ENCODE measurements around the gene SFRP5.

The SFRP5 gene, protein sequence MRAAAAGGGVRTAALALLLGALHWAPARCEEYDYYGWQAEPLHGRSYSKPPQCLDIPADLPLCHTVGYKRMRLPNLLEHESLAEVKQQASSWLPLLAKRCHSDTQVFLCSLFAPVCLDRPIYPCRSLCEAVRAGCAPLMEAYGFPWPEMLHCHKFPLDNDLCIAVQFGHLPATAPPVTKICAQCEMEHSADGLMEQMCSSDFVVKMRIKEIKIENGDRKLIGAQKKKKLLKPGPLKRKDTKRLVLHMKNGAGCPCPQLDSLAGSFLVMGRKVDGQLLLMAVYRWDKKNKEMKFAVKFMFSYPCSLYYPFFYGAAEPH

DNA sequence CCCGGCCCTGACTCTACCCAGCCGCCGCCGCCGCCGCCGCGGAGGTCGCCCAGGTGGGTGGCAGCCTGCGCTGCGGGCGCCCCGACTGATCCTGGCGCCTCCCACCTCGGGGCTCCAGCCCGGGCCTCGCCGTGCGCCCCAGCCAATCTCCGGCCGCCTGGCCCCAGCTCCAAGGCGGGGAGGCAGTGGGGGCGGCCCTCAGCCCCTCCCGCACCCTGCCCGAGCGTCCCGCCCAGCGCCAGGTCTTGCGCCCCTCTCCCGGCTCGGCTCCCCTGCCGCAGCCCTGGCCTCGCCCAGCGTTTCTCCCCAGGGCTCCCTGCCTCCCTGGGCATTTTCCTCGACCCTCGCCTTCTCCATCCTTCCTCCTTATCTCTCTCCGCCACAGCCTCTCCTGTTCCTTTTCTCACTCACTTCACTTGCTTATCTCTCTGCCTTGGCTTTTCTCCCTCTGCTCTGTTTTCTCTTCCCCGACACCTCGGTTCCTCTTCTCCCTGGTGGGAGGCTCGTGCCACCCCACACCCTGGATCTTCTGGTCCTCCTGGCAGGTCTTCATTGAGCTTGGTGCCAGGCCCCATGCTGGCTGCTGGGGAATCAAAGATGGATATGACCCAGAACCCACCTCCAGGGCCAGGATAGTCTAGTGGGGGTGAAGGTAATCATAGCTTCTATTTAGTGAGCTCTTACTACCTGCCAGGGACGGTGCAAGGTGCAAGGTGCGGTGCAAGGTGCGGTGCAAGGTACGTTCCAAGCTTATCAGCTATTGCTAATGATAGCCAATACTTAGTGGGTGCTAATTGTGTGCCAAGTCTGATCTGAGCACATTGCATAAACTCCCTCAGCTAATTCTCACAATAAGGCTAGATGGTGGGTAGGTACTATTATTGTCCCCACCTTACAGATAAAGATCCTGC, at the start of gene SFRP5:
Gene SFRP5 (minus strand): TSS at position 87 of the 911 bp plus-strand sequence. CDS start 166 bp downstream, outside the sequence.
- no peak for DNase-seq (ENCODE audit: low read depth)

DNA sequence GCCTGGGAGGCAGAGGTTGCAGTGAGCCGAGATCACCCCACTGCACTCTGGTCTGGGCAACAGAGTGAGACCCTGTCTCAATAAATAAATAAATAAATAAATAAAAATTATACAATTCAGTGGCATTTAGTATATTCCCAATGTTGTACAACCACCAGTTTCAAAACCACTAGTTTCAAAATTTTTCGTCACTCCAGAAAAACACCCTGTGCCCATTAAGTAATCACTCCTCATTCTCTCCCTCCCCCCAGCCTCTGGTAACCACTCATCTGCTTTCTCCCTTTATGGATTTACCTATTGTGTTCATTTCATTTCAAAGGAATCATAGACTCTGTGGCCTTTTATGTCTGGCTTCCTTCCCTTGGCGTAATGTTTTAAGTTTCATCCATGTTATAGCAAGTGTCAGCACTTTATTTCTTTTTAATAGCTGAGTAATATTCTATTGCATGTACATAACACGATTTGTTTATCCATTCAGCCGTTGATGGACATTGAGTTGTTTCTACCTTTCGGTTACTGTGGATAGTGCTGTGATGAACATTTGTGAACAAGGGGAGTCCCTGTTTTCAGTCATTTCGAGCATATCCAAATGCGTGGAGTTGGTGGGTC, 48.4 kb upstream of the SFRP5 start:
- DNase-seq (ENCODE audit: low read depth): no peak

GRCh38 chr10:97818572-97818971, 46.8 kb upstream of the SFRP5 start:
- DNase-seq (ENCODE audit: low read depth): no peak

- no peak for DNase-seq (ENCODE audit: low read depth)
Observed at GRCh38 chr10:97816609-97817008, 44.8 kb upstream of the SFRP5 start.

DNA sequence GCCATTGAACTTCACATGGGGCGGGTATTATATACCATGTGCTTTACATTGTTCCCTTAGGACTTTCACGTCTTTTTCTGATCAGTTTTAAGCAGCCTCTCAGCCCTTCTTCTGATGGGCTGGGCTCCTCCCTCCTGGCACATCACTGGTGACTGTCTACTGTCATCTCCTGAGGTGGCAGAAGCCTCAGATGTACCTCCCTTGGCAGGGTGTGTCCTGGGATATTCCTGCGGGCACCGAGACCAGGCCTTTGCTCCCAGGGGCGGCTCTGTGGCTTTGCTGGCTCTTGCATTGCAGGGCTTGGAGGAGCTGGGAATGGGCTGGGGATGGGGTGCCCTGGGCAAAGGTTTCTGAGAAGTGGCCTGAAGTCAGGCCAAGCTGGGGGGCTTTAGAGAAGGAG, 43.2 kb upstream of the SFRP5 start:
- DNase-seq (ENCODE audit: low read depth): no peak

DNA sequence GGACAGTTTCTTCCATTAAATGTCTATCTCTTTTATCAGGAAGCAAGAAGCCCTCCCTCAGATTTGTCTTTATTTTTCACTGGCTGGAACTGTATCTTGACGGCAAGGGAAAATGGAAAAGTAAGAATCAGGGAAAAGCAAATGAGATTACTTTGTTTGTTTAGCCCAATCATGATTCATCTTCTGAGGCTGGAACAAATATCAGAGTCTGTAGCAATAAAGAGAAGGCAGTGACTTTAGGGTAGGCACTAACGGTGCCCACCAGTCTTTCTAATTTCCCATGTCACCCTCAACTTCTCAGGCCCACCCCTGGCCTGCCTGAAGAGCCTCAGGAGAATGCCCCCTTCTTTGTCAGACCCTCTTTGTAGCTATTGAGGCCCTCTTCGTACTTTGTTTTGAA, 41.5 kb upstream of the SFRP5 start:
- DNase-seq (ENCODE audit: low read depth): no peak

DNA sequence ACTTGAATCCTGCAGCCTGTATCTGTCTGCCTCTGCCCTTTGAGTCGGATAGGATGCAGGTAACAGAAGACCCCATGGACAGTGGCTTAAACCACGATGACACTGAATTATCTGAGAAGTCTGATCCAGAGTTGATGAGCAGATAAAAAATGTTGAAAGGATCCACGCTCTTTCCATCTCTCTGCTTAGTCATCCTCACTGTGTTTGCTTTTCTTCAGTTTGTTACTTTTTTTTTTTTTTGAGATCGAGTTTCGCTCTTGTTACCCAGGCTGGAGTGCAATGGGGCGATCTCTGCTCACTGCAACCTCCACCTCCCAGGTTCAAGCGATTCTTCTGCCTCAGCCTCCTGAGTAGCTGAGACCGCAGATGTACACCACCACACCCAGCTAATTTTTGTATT, 40.9 kb upstream of the SFRP5 start:
- DNase-seq (ENCODE audit: low read depth): no peak

DNA sequence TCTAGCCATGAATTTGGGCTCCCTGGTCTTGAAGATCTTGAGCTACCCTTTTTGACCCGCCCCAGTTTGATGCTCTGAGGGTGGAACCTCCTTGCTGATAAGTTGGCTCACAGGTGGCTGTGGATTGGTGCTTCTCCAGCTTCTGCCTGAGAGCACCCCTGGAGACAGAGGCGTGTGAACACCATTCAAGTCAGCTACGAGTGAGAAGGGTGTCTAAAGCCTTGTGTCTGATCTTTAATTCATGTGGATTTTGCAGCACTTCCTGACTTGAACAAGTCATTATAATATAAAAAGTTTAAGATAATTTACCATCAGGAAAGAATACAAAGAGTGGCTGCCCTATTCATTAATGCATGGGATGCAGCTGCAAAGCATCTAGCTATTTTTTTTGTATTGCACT, 40.2 kb upstream of the SFRP5 start:
- DNase-seq (ENCODE audit: low read depth): no peak

GRCh38 chr10:97810446-97810845, 38.6 kb upstream of the SFRP5 start:
- DNase-seq (ENCODE audit: low read depth): no peak

DNA sequence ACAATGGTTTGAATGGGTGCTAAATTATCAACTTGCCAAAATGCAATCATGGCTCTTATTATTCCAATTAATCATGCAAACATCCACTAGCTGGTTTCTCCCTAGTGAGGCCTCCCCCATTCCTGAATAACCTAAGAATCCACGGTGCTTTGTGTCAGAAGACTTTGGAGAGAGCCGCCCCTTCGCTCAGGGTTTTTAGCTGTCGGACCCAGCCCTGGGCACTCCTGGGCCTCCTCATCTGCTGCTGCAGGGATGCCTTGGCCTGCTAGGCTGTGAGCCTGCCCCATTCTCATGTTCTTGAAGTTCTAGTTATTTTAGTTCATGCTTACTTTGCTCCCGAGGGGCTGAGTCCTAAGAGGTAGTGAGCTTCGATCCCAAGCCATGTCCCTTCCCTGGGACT, 34.1 kb upstream of the SFRP5 start:
- DNase-seq (ENCODE audit: low read depth): no peak

DNA sequence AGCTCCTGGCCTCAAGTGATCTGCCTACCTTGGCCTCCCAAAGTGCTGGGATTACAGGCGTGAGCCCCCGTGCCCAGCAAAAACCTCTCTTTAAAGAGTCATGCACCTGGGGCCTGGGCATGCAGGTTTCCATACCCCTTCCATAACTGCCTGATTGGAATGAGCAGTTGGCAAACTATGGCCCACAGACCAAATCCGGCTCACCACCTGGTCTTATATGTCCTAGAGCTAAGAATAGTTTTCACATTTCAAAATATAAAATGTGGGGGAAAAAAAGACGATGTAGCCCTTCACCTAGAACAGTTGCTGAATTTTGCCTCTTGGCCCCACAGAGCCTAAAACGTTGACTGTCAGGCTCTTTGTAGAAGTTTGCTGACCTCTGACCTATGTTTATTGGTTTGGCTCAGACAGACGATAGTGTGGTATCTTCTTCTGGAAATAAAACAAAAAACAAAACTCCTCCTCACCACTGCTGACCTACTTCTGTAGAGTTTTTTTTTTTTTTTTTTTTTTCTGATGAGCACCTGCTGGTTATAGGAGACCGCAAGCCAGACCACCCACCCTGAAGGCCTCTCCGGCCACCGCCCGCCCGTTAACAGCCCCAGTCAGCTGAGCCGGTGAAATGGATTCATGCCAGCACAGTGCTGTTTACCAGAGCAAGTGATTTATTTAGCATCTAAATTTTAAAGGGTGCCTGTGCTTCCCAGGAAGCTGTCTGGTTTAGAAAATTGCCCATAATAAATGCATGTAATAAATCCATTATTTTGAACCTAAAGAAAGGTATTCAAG, 33.5 kb upstream of the SFRP5 start:
- no peak for DNase-seq (ENCODE audit: low read depth)

DNA sequence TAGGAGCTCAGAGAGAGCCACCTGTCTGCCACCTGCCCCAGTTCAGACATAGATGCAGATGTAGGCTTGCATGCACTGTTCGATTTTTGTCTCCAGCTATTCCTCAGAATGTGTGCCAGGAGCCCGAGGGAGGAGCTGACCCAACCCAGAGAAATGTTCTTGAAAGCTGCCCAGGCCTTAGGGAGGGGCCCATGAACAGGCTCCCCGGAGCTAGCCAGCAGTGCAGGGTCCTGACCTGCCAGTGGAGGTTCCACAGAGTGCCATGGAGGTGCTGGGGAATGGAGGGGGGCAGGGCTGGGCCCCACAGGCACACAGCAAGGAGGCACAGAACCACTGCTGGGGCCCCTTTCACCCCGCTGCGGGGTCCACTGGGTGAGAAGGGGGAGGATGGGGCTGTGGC, 29.6 kb upstream of the SFRP5 start:
- no peak for DNase-seq (ENCODE audit: low read depth)

DNA sequence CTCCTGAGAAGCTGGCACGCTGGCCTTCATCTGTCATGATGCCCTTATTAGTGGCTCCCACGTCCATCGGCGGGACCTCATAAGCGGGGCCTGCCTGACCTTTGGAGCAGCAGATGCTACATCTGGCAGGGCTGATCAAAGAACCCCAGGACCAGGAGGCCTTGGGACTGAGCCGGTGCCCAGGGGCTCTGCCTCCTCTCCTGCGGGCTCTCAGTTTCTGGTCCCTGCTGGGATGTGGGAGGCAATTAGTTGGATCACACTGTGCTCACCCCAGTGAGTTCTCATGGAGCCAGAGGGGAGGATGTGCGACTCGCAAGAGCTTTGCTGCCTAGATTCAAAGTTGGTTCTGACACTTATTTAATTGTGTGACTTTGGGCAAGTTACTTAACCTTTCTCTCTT, 28.7 kb upstream of the SFRP5 start:
- DNase-seq (ENCODE audit: low read depth): no peak

DNA sequence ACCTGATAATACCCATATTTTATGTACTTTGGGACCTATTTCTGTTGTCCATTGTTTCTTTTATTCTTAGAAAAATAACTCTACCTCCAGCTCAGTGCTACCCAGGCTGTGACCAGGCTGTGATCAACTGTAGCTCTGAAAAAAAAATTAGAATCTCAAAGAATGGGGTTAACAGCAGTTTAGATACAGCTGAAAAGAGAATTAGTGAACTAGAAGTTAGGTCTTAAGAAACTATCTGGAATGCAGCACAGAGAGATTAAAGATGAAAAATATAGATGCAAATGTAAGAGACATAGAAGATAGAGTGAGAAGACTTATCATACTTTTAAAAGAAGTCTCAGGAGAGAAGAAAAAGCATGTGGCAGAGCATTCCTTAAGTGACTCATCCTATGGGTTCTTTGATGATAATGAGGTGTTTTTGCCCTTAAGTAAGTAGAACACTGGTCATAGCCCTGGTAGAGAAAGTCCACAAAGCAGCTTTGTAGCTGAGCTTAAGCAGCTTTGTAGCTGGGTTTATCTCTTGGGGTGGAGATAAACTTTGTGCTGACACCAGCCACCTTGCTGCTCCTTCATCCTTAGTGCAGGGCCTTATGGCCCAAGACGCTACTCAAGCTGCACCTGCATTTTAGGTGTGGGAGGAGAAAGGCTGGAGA, 27.3 kb upstream of the SFRP5 start:
- no peak for DNase-seq (ENCODE audit: low read depth)

DNA sequence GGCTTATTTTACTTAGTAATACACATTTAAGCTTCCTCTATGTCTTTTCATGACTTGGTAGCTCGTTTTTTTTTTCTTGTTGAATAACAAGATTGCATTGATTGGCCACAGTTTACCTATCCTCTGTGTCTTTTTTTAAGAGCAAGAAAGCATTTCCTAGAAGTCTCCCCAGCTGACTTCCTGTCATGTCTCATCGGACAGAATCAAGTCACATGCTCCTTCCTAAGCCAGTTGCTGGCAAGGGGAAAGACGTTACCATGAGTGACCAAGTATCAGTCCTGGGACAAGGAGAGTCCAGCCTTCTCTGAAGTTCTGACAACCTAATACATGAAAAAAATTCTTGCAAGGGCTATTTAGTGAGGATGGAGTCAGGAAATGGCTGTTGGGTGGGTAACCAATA, 24.9 kb upstream of the SFRP5 start:
- DNase-seq (ENCODE audit: low read depth): no peak

GRCh38 chr10:97795886-97796285, 24.1 kb upstream of the SFRP5 start:
- DNase-seq (ENCODE audit: low read depth): no peak

DNA sequence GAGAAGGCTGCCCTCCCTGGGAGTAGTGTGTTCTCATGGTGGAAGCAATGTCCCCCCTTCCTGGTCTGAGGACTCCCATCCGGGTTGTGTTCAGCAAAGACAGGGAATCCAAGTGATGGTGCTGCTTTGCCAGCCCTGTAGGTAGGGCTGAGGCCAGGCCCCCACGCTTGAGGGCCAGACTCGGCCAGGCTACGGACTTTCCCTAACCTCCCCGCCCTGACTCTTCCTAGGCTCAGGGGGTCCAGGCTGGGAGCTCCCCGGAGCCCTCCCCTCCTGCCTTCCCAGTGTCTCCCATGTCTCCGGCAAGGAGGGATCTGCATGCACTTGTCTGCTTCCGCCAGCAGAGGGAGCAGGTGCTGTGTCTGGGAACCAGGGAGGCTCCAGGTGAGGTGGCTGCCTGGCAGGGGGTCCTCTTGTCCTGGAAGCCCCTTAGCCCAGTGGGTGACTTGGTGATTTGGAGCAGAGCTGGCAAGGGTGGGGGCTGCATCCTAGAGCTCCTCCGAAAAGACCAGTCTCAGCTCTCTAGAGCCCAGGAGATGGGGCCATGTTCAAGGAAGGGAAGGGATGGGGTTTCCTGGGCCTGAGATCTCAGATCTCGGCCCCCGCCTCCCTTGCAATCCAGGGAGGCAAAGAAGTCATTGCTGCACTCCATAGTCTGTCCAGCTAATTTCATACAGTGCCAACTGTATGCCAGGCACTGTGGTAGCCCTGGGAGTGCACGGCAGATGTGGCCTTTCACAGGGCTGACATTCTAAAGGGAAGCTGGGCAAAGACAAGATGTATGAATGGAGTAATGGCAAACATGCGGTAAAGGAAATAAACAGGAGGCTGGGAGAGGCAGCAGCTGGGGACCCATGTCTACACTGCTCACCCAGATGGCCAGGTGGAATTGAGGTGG, 20.3 kb upstream of the SFRP5 start:
- DNase-seq (ENCODE audit: low read depth): peak; percentile 37

DNA sequence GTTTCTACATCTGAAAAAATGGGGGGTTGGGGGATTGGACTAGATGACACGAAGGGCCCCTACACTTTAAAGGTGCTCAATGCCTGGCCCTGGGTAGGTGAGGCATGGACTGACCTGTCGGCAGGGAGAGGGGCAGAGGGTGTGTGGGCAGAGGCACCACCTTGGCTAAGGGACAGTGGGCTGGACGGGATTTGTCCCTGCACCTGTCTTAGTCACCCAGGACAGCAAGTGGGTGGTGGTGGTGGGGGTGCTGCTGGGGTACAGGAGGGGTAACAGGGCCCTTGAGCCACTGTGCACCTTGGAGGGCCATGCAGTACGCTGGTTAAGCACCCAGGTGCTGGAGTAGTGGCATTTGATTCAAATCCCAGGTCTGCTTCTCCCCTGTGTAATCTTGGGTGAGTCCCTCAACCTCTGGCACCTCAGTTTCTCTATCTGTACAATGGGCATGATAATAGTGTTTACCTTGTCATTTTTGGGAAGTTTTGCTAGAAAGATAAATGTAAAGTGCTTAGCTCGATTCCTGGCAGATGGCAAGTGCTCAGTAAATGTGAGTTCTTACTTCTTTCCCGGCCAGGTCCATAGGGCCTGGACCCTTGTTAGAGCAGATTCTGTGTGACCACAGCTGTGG, 18.1 kb upstream of the SFRP5 start:
- no peak for DNase-seq (ENCODE audit: low read depth)

- DNase-seq (ENCODE audit: low read depth): no peak
Observed at GRCh38 chr10:97788552-97789442, 17.0 kb upstream of the SFRP5 start.
